Fibroblast of mammary gland (primary cell): ENCODE results near the gene CCDC61.

Source experiments
- DNase-seq: peaks from one replicate; pipeline ENCODE4 v3.0.0-alpha.2; 2010; ENCODE audit warnings: low read depth
- H3K4me3 ChIP-seq: 2 replicates; pipeline ENCODE4 v1.5.1; 2011; ENCODE audit warnings: low read depth, mild to moderate bottlenecking, low read length, moderate library complexity; ENCODE audit not compliant: control insufficient read depth
- TF ChIP-seq, protein P1 (sequence below): conservative IDR thresholded peaks from 2 replicates; pipeline ENCODE4 v1.5.1; 2011; ENCODE audit warnings: low read depth, low read length, inconsistent platforms; ENCODE audit not compliant: control insufficient read depth, insufficient read depth

The CCDC61 gene

DNA sequence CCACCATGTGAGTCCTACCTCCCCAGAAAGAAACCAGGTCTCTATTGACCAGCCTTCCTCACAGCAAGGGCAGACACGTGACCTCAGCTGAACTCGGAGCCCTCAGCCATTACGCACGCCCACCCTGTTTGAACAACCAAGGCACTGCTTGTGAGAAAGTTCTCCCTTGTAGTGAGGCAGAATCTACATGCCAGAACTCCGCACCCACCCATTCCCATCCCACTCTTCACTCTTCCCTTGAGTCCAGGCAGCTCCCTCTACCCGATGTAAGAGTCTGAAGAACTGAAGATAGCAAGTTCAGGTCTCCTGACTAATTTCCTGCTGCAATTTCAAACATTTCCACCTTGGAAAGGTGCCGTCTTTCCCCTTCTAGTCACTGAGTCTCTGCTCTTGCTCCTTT, 28.0 kb upstream of the CCDC61 start:
- TF ChIP-seq, protein P1, sequence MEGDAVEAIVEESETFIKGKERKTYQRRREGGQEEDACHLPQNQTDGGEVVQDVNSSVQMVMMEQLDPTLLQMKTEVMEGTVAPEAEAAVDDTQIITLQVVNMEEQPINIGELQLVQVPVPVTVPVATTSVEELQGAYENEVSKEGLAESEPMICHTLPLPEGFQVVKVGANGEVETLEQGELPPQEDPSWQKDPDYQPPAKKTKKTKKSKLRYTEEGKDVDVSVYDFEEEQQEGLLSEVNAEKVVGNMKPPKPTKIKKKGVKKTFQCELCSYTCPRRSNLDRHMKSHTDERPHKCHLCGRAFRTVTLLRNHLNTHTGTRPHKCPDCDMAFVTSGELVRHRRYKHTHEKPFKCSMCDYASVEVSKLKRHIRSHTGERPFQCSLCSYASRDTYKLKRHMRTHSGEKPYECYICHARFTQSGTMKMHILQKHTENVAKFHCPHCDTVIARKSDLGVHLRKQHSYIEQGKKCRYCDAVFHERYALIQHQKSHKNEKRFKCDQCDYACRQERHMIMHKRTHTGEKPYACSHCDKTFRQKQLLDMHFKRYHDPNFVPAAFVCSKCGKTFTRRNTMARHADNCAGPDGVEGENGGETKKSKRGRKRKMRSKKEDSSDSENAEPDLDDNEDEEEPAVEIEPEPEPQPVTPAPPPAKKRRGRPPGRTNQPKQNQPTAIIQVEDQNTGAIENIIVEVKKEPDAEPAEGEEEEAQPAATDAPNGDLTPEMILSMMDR = no peak
- no peak for DNase-seq
- no peak overlapping the region for H3K4me3 ChIP-seq

DNA sequence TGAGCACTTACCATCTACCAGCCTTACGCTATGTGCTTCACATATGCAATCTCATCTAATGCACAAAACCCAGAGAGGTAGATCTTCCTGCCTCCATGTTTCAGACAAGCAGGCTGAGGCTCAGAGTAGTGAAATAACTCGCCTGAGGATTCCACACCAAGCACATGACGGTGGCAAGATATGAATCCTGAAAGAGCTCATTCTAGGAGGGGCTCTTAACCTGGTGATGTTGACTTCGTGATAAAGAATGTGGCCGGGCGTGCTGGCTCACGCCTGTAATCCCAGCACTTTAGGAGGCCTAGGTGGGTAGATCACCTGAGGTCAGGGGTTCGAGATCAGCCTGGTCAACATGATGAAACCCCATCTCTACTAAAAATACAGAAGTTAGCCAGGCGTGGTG, 26.6 kb upstream of the CCDC61 start:
- TF ChIP-seq, protein P1 = no peak
- no peak overlapping the region for H3K4me3 ChIP-seq
- no peak for DNase-seq

DNA sequence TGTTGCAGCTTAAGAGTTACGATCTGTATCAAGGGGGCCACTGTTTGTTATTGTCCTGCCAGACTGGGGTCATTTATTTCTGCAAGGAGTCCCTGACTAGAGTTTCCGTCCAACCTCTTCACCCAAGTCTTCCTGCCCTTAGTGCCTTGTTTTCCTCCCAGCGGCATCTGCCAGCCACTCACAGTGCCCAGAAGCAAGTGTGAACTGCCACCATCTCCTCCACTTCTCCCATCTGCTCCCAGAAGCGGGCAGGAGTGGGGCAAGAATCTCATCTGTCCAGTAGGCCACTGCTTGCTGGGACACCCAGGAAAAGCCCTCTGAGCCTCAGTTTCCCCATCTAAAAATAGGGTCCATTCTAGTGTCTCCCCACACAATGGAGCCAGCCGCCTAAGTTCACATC, 25.6 kb upstream of the CCDC61 start:
- TF ChIP-seq, protein P1 = no peak
- no peak for DNase-seq
- H3K4me3 ChIP-seq = no peak overlapping the region

DNA sequence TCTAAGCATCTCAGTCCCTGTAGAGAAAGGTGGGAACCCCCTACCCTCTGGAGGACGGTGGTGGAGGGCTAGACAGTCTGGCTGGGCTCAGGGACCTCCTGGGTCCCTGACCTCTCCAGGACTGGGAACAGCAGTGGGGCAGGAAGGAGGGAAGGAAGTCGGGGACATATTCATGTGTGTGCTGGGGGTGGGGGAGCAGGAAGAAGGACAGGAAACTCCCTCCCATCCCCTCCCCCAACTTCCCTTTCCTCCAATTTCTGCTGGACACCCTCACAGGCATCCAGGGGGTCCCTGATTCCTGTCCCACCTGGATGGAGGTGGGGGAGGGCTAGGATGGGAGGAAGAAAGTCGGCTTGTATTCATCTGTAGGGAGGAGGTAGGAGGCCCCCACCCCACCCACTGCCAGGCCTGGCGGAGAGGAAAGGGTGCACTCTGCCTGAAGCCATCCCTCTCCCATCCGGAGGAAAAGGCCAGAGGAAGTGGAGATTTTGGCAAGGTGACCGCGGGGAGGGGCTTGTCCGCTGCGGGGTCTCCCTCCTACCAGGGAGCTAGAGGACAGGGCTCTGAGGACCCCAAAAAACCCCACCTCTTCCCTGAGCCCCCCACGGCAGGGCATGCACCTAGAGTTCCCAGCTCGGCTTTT, 23.9 kb upstream of the CCDC61 start:
- DNase-seq = no peak
- no peak overlapping the region for H3K4me3 ChIP-seq
- TF ChIP-seq, protein P1 = no peak

DNA sequence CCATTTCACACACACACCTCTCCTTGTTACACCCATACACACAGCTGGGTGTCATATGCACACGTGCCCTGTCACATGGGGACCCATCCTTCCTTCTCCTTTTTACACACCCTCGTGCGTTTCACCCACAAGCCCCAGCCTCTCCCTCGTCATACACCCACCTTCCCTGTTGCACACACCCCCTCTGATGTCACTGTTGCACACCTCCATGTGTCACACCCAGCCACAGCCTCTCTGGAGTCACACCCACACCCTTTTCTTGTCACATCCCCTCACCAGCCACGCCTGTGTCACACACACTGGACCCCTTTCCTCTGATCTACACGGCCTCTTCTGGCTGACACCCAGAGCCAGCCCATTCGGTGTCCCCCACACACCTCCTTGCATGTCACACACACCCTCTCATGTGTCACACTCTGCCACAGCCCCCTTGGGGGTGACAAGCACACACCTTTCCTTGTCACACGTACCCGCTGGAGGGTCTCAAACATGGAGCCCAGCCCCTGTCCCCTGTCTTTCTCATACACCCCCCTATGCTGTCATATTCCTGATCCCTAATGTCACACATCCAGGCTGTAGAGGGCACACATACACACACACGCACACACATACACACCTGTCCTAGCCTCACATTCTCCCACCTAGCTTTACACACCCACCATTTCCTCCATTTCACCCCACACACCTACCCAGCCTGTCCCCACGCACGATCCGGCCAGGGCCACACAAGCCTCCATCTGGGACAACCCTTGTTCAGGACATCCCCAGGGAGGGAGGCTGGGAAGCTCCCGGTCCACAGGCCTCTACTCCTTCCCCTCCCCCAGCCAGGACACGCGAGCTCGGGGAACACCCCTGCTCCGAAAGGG, 23.0 kb upstream of the CCDC61 start:
- DNase-seq = no peak
- TF ChIP-seq, protein P1 = no peak

DNA sequence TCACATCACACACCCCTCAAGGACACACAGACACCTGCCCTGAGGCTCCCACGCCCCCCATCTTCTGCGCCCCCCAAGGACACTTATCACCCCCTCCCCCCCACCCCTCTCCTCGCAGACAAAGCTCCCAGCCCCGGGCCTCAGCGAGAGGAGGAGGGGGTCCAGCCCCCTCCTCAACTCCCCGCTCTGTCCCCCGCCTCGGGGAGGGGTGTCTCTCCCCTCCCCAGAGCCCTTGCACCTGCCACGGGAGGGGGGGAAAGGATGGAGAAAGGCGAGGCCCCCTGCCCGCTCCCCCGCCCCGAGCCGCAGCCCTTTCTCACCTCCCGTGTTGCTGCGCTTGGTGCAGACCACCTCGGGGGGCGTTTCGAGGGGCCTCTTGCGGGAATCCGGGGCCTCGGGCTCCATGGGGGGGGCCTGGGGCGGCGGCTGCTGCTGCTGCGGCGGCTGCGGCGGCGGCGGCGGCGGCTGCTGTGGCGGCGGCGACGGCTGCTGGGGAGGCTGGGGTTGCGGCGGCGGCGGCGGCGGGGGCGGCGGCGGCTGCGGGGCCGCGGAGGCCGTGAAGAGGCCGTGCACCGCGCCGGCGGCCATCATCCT, 22.2 kb upstream of the CCDC61 start:
- TF ChIP-seq, protein P1 = no peak
- DNase-seq = no peak
- no peak overlapping the region for H3K4me3 ChIP-seq

More for the DNA sequence above, 23.0 kb upstream of the CCDC61 start:
- H3K4me3 ChIP-seq = no peak overlapping the region
